HL-60 (cell line): ENCODE results near the gene HRH3.

ENCODE experiments used
- DNase-seq, 2 experiments: peaks; one replicate each; pipeline ENCODE4 v3.0.0-alpha.2; 2010 to 2020; ENCODE audit warnings: low read depth in 1 of 2, low spot score in 1 of 2
- H3K27ac ChIP-seq: fragments of 250-450 bp; sonication (Bioruptor Pico); replicated peaks from 2 replicates; pipeline ENCODE4 v1.5.1; 2020; ENCODE audit warnings: mild to moderate bottlenecking, moderate library complexity
- H3K27me3 ChIP-seq: fragments of 250-450 bp; sonication (Bioruptor Pico); 2 replicates; pipeline ENCODE4 v1.5.1; 2021; ENCODE audit warnings: mild to moderate bottlenecking, moderate library complexity; ENCODE audit not compliant: insufficient read depth, poor library complexity, severe bottlenecking
- H3K4me3 ChIP-seq: replicated peaks from 2 replicates; pipeline ENCODE4 v1.5.1; 2011; ENCODE audit warnings: mild to moderate bottlenecking, control low read depth, low read length; ENCODE audit not compliant: insufficient read depth
- CTCF ChIP-seq: IDR thresholded peaks from one replicate; pipeline ENCODE4 v1.5.1; 2011; ENCODE audit warnings: low read length, control low read depth, inconsistent platforms; ENCODE audit not compliant: insufficient read depth
- GABPA ChIP-seq: IDR thresholded peaks from 2 replicates; pipeline ENCODE4 v1.6.1; 2012; ENCODE audit warnings: low read depth
- POLR2AphosphoS5 ChIP-seq: IDR thresholded peaks from 2 replicates; pipeline ENCODE4 v1.6.1; 2012; ENCODE audit warnings: low read depth
- REST ChIP-seq: IDR thresholded peaks from 2 replicates; pipeline ENCODE4 v1.6.1; 2012; ENCODE audit warnings: low read depth; ENCODE audit not compliant: insufficient replicate concordance
- SPI1 ChIP-seq: IDR thresholded peaks from 2 replicates; pipeline ENCODE4 v1.6.1; 2012; ENCODE audit warnings: low read depth, mild to moderate bottlenecking, borderline replicate concordance

Gene HRH3

GRCh38 chr20:62216636-62217566, 3.2 kb downstream of the HRH3 start:
- no peak for DNase-seq
- Histone ChIP-seq H3K4me3 (no peak overlapping the region), H3K27ac (no peak overlapping the region), H3K27me3 (peaks cover 56% of the 10 kb centered on the region)
- TF ChIP-seq POLR2AphosphoS5, result no peak
- no peak for TF ChIP-seq REST
- TF ChIP-seq SPI1, result no peak
- TF ChIP-seq GABPA, result no peak
- TF ChIP-seq CTCF, result no peak

- no peak for DNase-seq
- Histone ChIP-seq H3K4me3 (no peak overlapping the region), H3K27me3 (peaks cover 54% of the 10 kb centered on the region), H3K27ac (no peak overlapping the region)
- no peak for TF ChIP-seq SPI1
- no peak for TF ChIP-seq GABPA
- no peak for TF ChIP-seq CTCF
- no peak for TF ChIP-seq REST
- TF ChIP-seq POLR2AphosphoS5, result no peak
These were observed 4.0 kb downstream of the HRH3 start for GRCh38 chr20:62215991-62216635.

- Histone ChIP-seq H3K4me3 (no peak overlapping the region), H3K27me3 (peaks cover 54% of the 10 kb centered on the region), H3K27ac (no peak overlapping the region)
- DNase-seq, result no peak
- TF ChIP-seq CTCF (no peak), GABPA (no peak), POLR2AphosphoS5 (no peak), SPI1 (no peak), REST (no peak)
These were observed 4.8 kb downstream of the HRH3 start for GRCh38 chr20:62215020-62215990.
